ENCODE data around the gene ST6GAL2. TPM values are rescaled to one million over a fixed set of nuclear protein-coding genes. Genes with fewer than 3 reads are reported as not detected.

The ST6GAL2 gene
- polyA plus RNA-seq, 2 of the 4 experiments (the other 2 are of a cell fraction): 26.2 to 52.6 TPM

DNA sequence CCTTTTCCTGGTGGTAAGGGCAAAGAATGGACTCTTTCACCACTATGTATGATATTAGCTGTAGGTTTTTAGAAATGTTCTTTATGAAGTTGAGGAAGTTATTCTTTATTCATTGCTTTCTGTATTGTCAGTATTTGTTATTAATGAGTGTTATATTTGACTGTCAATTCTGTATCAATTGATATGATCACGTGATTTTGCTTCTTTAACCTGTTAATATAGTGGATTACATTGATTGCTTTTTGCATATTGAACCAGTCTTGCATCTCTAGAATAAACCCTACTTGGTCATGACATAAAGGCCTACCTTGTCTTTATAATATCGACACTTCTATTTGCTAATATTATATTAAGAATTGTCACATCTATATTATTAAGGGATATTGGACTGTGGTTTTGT, 18.3 kb upstream of the ST6GAL2 start:
- peaks cover 1% of the 10 kb centered on the region; the same call in 1 of the 3 replicates for H3K9me3 ChIP-seq
- ATAC-seq: no peak
- no peak for FAIRE-seq
- no peak for TF ChIP-seq FOSL2 (IDR thresholded peaks at IDR 0.05)
- no peak for TF ChIP-seq FOSL2 (CRISPR knock-in tag; IDR thresholded peaks at IDR 0.05)
- TF ChIP-seq, protein P1, sequence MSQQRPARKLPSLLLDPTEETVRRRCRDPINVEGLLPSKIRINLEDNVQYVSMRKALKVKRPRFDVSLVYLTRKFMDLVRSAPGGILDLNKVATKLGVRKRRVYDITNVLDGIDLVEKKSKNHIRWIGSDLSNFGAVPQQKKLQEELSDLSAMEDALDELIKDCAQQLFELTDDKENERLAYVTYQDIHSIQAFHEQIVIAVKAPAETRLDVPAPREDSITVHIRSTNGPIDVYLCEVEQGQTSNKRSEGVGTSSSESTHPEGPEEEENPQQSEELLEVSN (IDR thresholded peaks at IDR 0.05; ENCODE audit: borderline replicate concordance, low read depth): no peak
- TF ChIP-seq, protein P2, sequence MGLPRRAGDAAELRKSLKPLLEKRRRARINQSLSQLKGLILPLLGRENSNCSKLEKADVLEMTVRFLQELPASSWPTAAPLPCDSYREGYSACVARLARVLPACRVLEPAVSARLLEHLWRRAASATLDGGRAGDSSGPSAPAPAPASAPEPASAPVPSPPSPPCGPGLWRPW (IDR thresholded peaks at IDR 0.05): no peak
- no peak for TF ChIP-seq CBX2 (IDR thresholded peaks at IDR 0.05; ENCODE audit: borderline replicate concordance, low read depth)
- TF ChIP-seq POLR2A (IDR thresholded peaks at IDR 0.05; ENCODE audit: low read length): no peak
- no peak for TF ChIP-seq SREBF2 (IDR thresholded peaks at IDR 0.05)
- TF ChIP-seq RCOR1 (IDR thresholded peaks at IDR 0.05; ENCODE audit: low read depth, low read length): no peak
- TF ChIP-seq MAFK (IDR thresholded peaks at IDR 0.05; ENCODE audit: partially characterized antibody): no peak
- TF ChIP-seq SMC3 (IDR thresholded peaks at IDR 0.05): no peak
- TF ChIP-seq TFCP2L1 (CRISPR knock-in tag; IDR thresholded peaks at IDR 0.05): no peak
- no peak for TF ChIP-seq FOSB (CRISPR knock-in tag; IDR thresholded peaks at IDR 0.05)
- TF ChIP-seq EHF (CRISPR knock-in tag; IDR thresholded peaks at IDR 0.05): no peak
- no peak for TF ChIP-seq PHF8 (IDR thresholded peaks at IDR 0.05; ENCODE audit: borderline replicate concordance, low read depth)
- no peak for TF ChIP-seq TP53 (CRISPR knock-in tag; IDR thresholded peaks at IDR 0.05)
- TF ChIP-seq HEYL (CRISPR knock-in tag; IDR thresholded peaks at IDR 0.05): no peak
- TF ChIP-seq, protein P3, sequence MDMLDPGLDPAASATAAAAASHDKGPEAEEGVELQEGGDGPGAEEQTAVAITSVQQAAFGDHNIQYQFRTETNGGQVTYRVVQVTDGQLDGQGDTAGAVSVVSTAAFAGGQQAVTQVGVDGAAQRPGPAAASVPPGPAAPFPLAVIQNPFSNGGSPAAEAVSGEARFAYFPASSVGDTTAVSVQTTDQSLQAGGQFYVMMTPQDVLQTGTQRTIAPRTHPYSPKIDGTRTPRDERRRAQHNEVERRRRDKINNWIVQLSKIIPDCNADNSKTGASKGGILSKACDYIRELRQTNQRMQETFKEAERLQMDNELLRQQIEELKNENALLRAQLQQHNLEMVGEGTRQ (IDR thresholded peaks at IDR 0.05): no peak
- TF ChIP-seq, protein P4, sequence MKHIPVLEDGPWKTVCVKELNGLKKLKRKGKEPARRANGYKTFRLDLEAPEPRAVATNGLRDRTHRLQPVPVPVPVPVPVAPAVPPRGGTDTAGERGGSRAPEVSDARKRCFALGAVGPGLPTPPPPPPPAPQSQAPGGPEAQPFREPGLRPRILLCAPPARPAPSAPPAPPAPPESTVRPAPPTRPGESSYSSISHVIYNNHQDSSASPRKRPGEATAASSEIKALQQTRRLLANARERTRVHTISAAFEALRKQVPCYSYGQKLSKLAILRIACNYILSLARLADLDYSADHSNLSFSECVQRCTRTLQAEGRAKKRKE (CRISPR knock-in tag; IDR thresholded peaks at IDR 0.05; ENCODE audit: low read depth): no peak
- TF ChIP-seq GATA3 (IDR thresholded peaks at IDR 0.05; ENCODE audit: borderline replicate concordance): no peak
- TF ChIP-seq ZNF302 (CRISPR knock-in tag; IDR thresholded peaks at IDR 0.05): no peak
- POLR2A ChIA-PET: no interaction called here
- H3K4me2 ChIP-seq: no peak overlapping the region
- H3K4me3 ChIP-seq: no peak overlapping the region
- 62% methylated on average over 2 of the region's 2 CpGs for WGBS (ENCODE audit: missing lambda C conversion rate)
- H3K4me1 ChIP-seq: no peaks in the 10 kb centered on the region
- DNase-seq (ENCODE audit: low read depth in 1 of 2, low spot score in 1 of 2): no peak
- CTCF ChIA-PET: no interaction called here
- no peak overlapping the region for H3K27ac ChIP-seq

DNA sequence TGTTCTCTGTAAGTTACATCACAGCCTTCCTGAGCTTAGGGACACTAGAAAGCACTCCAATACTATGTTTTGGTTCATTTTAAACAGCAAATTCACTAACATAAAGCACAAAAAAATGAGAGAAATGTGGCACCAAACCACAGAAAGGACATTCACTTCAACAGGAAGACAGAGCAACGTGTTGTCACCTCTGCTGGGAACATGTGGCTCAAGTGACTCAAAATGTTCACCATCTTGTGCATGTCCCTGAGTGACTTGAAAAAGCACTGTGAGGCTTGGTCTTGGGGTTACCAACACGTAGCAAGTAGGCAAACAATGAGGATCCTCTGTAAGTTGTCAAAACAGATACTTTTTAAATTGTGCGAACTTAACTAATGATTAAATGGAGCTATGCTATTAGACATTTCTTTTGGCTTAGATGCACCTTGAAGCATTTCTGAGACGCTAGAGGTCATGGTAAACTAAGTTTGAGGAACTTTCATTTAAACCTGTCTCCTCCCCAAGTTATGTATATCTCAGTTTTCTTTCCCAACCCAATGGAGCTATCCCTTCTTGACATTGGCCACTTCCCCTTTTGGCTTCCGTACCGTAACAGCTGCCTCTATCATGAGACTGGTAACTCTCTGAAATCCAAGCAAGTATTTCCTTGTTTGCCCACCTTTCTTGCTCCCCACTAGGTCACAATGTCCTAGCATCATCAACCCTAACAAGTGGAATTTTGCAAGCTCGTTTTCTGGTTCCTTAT, 14.0 kb upstream of the ST6GAL2 start:
- no peaks in the 10 kb centered on the region for H3K4me1 ChIP-seq
- no peak for ATAC-seq

DNA sequence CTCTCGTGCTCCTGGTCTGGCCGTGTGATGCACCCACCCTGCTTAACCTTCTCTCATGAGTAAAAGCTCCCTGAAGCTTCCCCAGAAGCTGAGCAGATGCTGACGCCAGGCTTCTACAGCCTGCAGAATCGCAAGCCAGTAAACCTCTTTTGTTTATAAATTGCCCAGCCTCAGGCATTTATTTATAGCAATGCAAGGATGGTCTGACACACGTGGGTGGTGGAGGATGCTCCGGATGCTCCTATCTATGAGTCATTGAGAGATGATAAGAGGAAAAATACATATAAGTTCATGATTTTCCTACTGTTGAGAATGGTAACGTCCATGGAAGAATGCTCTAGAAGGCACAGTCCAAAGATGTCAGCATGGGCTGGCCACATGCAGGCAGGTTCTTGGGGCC, 8.6 kb upstream of the ST6GAL2 start:
- TF ChIP-seq EHF (CRISPR knock-in tag; IDR thresholded peaks at IDR 0.05) (no peak), NR3C1 (IDR thresholded peaks at IDR 0.05) (no peak), RCOR1 (IDR thresholded peaks at IDR 0.05; ENCODE audit: low read depth, low read length) (no peak), MAFK (IDR thresholded peaks at IDR 0.05; ENCODE audit: partially characterized antibody) (no peak), RFX5 (IDR thresholded peaks at IDR 0.05) (no peak), ZFP36 (IDR thresholded peaks at IDR 0.05; ENCODE audit: borderline replicate concordance, partially characterized antibody) (no peak), ESRRA (IDR thresholded peaks at IDR 0.05; ENCODE audit: borderline replicate concordance, low read length) (no peak), TFCP2L1 (CRISPR knock-in tag; IDR thresholded peaks at IDR 0.05) (no peak), RARB (CRISPR knock-in tag; IDR thresholded peaks at IDR 0.05) (no peak), GATA3 (IDR thresholded peaks at IDR 0.05; ENCODE audit: borderline replicate concordance) (no peak)
- TF ChIP-seq, protein P3 (IDR thresholded peaks at IDR 0.05): no peak
- TF ChIP-seq, protein P2 (IDR thresholded peaks at IDR 0.05): no peak
- TF ChIP-seq, protein P1 (IDR thresholded peaks at IDR 0.05; ENCODE audit: borderline replicate concordance, low read depth): no peak
- no peak for FAIRE-seq
- H3K4me2 ChIP-seq: no peak overlapping the region
- no peak overlapping the region for H3K4me3 ChIP-seq
- H3K9me3 ChIP-seq: 0 out of 3 replicates have a peak, but pooled peaks cover 2% of the 10 kb centered on the region
- ChIA-PET CTCF (no interaction called here), POLR2A (no interaction called here)
- ATAC-seq: no peak
- no peak overlapping the region for H3K27ac ChIP-seq
- WGBS (ENCODE audit: missing lambda C conversion rate): 66% methylated on average over 7 of the region's 7 CpGs
- H3K4me1 ChIP-seq: peaks cover 8% of the 10 kb centered on the region; the same call in 2 of the 3 replicates
- no peak for DNase-seq (ENCODE audit: low read depth in 1 of 2, low spot score in 1 of 2)

More for the DNA sequence above, 14.0 kb upstream of the ST6GAL2 start:
- TF ChIP-seq RAD21 (conservative IDR thresholded peaks at IDR 0.05 in 1 of 2, IDR thresholded peaks at IDR 0.05 in 1 of 2) (0 out of 5 replicates have a peak, but pooled peaks of 1 of the 2 experiments have one; percentile 10), JUNB (IDR thresholded peaks at IDR 0.05) (no peak)
- WGBS (ENCODE audit: missing lambda C conversion rate): 70% methylated on average over 7 of the region's 7 CpGs
- Histone ChIP-seq H3K9me3 (no peaks in the 10 kb centered on the region), H3K4me2 (no peak overlapping the region), H3K4me3 (no peak overlapping the region), H3K27ac (no peak overlapping the region)
- no peak for FAIRE-seq
- DNase-seq (ENCODE audit: low read depth in 1 of 2, low spot score in 1 of 2): no peak
- ChIA-PET POLR2A (no interaction called here), CTCF (no interaction called here)
